HUDEP-2 (cell line): Measurements from ENCODE around the gene VPS37B.

Source experiments
- DNase-seq, 76 experiments: peaks; one replicate each; lab custom pipeline; 2025; ENCODE audit not compliant: unreplicated experiment in 76 of 76; lab: John Stamatoyannopoulos, UW

Gene VPS37B

DNA sequence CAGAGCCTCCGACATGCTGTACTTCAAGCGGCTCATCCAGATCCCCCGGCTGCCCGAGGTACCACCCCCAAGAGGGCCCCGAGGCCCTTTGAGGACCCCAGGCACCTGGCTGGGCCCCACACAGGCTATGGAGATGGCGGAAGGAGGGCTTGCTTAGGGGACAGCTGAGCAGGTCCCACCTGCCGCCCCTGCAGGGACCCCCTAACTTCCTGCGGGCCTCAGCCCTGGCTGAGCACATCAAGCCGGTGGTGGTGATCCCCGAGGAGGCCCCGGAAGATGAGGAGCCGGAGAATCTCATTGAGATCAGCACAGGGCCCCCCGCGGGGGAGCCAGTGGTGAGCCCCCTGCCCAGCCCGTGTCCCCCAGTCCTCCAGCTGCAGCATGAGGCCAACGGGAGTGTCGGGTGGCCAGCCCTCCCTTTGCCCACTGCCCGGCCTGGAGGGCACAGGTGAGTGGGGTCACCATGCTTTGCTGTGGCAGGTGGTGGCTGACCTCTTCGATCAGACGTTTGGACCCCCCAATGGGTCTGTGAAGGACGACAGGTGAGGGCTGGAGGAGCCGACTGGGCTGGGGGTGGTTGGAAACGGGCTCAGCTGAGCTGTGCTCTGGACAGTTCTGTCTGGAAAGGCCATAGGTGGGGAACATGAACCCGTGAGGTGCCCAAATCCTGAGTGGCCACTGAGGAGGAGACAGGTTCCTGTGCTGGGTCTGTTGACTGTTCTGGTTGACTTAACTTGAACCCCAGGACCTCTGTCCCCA is 40.7 kb downstream of the VPS37B start:
- DNase-seq = no peak

DNA sequence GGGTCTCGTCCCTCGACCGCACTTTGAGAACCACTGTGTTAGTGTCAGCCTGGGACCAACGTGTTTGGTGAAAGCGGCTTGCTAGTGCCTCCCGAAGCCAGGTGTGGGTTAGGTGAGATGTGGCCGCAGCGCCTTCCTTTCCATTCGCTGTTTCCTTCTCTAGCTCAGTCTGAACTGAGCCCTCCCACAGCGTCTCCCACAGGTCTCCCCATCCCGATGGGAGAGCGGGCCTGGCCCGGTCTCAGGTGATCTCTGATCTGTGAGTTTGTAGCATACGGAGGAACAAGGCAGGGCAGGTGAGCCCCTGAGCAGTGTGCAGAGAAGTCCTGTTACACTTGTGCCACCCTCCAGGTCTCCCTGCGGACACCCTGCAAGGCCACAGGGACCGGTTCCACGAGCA is 41.4 kb downstream of the VPS37B start:
- no peak for DNase-seq

DNA sequence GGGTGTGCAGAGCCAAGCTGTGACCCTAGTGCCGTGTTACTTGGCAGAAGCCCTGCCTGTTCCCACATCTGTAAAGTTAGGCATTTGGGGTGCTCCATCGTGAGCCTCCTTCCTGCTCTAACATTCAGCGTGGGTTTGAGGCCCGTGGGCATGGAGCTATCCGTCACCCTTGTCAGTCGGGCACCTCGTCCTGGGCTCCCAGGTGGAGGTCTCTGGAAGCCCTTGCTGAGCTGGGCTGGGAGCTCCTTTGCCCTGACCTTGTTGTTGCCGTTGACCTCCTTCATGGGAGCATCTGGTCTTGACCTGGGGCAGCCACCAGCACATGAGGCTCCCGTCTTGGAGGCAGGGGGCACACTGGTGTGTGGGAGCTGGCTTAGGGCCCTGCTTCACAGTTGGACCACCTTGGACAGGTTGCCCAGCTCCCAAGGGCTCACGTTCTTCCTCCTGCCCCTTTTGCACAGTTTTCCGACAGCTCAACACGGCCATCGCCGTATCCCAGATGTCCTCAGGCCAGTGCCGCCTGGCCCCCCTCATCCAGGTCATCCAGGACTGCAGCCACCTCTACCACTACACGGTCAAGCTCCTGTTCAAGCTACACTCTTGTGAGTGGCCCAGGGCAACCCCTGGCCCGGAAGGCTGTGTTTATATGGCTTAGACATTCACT is 42.2 kb downstream of the VPS37B start:
- no peak for DNase-seq

DNA sequence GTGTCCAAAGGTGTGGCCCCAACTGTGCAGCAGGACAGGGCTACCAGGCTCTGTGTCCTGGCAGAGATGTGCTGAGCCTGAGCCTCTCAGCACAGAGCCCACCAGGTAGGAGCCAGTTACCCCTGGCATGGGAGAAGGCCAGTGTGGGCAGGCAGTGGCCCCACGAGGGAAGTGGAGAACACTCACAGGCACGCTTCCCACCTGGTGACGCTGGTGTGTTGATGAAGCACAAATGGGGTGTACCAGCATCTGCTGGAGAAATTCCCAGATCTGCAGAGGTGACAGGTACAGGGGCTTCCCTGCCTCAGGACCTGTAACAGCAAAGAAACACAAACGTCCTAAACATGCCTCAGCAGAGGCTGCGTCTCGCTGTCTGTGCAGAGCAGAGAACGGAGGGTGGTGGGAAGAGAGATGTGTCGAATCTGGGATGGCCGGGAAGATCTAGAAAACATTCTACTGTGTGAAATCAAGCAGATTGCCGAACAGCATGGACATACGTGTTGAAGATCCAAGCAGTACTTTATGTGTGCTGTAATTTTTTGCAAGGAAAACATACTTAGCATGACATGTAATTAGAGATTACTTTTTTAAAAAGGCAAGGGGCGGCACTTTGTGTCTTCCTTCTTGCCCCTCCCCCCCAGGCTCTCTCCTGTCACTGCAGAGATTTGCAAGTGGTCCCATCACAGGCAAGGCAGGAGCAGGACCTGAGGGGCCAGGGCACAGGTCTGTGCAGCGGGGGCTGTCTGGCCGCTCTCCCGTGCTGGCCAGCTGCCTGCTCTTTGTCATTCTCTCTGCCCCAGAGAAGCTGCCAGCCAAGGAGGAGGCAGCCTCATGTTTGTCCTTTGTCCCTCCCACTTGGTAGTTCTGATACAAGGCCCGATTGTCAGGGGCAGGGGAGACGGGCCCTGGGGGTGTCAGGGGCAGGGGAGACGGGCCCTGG is 43.3 kb downstream of the VPS37B start:
- DNase-seq = no peak

DNA sequence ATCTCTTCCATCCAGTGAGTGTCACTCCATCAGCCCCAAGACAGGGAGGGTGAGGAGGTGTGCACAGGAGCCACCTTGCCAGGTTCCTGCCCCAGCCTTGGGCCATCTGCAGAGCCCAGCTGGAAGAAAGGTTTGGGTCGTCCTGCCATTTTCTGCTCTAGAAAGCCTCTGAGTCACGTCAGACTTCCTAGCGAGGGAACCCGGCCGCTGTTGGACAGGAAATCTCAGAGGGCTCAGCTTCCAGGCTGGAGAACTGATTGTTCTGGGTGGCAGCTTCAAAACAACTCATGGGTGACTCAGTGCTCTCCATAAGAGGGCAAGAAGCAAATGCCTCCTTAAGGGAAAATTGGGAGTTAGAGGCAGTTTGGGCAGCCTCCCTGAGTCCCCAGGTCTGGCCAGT is 44.1 kb downstream of the VPS37B start:
- no peak for DNase-seq

DNA sequence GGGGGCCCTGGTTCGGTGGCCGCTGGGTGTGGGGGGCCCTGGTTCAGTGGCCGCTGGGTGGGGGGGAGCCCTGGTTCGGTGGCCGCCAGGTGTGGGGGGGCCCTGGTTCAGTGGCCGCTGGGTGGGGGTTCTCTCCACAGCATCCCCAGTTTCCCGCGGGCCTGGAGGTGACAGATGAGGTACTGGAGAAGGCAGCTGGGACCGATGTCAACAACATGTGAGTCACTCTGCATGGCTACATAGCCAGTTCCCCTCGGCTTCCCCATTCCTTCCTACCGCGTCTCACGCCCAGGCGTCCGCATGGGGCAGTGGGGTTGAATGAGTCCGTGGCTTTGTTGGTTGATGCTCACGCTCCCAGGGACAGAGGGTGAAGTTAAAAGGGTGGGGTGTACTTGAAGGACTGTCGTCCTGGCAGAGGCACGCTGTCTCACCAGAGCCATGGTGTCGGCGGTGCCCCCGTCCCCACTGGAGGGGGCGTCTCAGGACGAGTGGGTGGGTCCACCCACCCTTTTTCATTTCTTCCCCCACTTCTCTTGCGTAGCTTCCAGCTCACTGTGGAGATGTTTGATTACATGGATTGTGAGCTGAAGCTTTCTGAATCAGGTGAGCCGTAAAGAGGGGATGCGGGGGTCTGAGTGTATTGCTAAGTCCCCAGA is 45.1 kb downstream of the VPS37B start:
- no peak for DNase-seq

DNA sequence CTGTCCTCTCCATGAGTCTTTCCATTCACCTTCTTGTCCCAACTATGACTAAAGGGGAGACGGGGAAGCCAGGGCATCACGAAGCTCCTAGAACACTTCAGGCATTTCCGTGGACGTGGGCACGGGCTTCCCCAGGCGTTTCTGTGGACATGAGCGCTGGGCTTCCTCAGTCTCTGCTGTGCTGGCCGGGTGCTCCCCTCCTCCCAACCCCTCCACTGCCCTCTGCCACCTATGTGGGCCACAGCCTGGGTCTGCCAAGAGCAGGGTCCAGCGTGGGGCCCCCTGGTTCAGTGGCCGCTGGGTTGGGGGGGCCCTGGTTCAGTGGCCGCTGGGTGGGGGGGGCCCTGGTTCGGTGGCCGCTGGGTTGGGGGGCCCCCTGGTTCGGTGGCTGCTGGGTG is 45.9 kb downstream of the VPS37B start:
- no peak for DNase-seq

DNA sequence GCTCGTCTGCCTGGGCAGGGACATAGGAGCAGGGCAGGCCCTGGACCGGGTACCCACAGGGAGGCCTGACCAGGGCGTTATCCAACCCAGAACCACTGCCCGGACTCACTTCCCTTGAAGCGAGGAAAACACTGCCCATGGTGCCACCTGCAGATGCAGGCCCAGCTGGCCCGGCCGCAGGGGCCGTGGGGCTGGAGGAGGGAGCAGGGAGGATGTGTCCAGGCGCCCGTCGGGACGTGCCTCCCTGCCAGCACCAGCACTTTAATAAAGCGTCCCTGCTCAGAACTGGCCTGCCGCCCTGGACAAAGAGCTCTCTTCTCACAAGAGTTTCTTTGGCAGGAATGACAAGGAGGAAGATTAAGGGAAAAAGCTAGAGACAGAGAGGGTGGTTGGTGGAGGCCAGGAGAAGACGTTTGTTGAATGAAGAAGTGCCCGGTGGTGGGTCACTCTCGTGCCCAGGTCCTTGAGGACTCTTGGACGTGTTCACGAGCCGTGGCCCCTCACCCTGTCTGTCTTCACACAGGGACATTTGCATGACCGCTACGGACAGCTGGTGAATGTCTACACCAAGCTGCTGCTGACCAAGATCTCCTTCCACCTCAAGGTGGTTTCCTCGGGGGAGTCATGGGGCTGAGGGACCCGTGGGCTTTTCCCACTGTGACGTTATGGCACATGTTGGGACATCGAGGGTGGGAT is 46.4 kb downstream of the VPS37B start:
- DNase-seq = no peak

DNA sequence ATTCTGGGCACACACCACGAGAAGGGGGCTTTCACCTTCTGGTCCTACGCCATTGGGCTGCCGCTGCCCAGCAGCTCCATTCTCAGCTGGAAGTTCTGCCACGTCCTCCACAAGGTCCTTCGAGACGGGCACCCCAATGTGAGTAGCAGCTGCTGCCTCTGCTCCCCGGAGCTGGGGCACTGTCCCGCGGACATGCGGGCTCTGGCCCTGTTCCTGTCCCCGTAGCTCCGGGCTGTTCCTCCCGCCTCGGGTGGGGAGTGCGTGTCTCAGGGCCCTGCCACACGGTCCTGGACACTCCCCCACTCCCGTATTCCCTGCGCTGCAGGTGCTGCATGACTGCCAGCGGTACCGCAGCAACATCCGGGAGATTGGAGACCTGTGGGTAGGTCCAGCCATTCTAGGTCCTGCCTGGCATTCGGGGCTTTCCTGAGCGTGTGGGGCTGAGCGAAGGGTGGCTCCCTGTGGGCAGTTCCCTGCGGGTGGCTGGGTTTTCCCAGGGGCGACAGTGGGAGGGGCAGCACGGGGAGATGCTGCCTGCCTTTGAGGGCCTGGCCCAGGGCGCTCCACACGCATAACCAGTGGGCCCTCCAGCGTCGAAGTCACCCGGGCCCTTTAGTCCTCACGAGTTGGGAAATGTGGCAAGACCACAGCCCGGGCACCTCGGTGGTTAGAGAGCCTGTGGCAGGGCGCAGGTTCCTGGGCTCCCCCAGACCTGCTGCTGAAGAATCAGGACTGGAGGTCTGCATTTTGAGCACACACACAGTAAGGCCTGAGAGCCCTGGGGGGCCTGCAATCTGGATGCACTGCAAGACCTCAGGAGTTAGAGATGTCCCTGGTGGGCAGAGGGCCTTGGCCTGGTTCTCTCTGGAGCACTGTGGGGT is 47.2 kb downstream of the VPS37B start:
- no peak for DNase-seq

DNA sequence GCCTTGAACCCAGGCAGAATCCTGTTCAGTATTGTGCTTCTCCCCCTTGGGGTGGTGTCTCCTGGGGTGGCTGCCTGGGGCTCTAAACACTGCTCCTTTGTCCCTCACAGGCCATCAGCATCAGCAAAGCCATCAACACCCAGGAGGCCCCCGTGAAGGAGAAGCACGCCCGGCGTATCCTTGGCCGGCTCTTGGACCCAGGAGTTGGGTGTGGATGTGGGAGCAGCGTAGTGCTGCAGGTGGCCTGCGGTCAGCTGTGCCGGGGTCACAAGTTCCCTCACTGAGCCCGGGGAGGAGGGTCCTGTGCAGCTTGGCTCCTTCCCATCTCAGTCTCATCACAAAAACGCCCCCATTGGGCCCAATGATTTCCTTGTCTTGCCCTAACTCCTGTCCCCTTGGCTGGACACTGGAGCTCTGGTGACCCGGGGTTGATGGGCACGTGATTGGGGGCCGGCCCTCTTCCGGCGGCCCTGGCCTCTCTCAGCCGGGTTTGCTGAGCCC is 48.0 kb downstream of the VPS37B start:
- DNase-seq = no peak

DNA sequence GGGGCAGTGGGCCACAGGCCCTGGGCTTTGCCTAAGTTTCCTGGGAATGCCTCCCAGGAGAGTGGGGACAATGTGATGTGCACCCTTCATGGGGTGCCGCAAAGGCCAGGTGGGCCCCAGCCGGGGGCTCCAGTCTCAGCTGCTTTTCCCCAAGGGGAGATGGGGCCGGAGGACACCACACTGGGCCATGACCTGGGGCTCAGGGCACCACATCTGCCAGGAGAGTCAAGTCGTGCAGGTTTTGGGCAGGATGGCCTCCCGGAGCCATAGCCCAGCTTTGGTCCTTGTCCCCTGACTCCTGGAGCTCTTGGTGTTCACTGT is 48.4 kb downstream of the VPS37B start:
- no peak for DNase-seq

DNA sequence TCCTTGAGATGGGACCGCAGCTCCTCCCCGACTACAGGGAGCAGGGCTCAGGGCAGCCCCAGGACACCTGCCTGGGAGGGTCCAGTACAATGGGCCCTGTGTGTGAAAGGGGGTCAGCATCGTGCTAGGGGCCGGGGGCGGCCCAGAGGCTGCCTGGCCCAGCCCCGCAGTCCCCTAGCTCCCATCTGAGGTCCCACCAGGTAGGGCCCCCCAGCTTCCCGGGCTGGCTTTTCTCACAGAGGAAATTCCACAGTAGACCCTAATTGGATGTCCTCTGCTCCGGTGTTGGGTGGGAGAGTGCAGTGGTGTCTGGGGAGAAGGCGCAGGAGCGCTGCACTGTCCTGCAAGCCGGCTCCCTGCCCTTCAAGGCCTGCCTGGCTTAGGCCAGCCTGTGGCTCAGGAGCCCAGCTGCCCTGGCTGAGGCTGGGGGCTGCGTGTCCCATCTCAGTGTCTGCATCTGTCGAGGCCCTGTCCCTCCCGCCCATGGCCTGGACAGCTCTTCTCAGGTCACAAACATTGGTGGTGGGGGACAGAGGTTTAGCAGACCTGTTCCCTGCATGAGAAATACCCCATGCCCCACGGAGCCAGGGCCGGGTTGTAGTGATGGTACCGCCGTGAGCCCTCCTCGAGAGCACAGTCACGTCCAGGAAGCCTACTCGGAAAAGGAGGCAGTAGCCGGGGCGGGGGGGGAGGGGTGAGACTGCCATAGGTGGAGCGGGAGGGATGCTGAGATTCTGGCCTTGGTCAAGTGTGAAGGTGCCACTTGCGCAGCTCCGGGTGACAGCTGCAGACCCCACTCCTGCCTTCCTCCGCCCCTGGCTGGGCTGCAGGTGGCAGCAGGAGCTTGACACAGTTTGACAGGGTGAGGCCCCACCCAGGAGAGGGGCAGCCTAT is 49.1 kb downstream of the VPS37B start:
- no peak for DNase-seq

DNA sequence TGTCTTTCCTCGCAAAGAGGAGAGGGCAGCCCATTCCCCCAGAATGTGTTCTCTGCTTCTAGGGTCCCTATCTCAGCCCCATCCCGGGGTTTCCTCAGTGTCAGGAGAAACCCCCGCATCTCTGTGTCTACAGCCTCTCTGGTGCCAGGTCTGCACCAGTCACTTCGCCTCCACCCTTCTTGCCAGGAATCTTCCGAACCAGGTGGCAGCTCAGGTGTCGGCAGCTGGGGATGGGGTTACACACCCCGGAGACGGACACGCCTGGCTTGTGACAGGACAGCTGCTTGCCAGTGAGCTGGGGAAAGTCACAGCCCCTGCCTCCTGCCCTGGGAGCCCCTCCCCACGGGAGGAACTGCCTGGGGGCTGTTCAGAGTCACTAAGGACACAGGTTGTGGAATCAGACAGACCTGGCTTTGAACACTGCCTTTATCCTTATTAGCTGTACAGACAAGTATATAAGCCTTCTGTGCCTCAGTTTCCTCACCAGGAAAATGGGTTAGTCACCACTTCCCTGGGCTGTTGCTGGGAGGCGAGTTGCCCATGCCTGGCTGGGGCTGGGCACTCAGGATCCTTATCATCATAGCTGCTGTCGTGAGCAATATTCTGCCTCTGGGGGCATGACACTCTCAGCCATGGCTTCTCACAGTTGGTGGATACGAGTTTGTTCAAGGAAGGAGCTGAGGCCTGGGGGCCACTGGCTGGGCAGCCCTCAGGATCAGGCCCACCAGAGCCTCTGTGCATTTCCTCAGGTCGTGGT is 49.9 kb downstream of the VPS37B start:
- DNase-seq = peak in 3 of 76 experiments; percentile 11 to 28 (median 25)

DNA sequence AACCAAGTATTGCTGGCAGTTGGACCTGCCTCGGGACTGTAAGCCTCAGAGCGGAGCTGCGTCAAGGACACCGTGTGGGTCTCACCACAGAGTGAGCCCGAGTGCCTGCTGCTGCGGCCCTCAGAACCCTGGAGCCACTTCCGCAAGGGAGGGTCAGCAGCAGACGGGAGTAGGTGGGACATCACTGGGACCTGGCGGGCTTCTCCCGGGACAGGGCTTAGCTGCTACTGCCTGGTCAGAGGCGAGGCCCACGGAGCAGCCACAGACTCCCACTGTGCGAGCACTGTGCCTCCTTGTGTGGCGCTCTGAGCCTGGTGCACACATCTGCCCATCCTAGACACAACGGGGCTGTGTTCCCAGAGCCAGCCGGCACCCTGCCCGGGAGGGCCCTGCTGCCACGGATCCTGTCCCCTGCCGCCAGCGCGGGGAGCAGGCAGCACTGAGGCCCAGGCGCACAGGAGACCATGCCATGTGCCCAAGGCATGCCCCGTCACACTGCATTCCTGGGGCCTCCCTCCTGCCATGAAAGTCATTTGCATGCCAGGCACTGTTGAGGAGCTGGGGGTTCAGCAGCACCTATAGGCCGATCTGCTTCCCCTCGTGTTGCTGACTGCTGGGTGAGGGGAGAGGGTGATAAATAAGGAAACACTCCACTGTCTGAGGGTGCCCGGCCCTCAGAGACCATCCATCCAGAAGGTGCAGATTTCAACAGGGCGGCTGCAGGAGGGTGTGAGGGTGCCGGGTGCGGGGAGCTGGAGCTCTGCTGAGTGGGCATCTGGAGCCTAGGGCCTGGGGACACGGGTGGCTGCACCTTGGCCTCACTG is 50.7 kb downstream of the VPS37B start:
- DNase-seq = no peak

DNA sequence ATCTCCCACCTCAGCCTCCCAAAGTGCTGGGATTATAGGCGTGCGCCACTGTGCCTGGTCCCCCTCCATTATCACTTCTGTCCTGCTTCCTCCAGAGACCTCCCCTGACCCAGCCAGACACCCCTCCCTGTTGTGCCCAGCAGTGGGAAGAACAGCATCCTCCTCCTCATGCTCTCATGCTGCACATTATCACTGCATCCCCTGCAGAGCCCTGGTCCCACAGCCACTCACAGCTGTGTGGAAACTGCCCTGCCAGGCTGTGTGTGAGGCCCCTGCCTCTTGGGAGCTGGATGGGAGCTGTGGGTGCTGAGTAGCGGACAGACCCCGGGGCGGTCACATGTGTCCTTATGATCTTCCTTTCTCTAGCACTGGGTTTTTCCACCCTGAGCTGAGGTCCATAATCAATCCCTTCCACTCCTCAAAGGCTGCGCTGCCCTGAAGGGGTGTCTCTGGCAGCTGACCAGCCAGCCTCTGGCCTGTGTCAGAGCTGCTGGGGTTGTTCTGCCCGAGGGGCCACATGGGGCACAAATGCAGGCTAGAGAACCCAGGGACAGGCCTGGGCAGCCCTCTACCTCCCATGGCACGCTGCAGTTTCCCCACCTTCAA is 51.5 kb downstream of the VPS37B start:
- DNase-seq = no peak

DNA sequence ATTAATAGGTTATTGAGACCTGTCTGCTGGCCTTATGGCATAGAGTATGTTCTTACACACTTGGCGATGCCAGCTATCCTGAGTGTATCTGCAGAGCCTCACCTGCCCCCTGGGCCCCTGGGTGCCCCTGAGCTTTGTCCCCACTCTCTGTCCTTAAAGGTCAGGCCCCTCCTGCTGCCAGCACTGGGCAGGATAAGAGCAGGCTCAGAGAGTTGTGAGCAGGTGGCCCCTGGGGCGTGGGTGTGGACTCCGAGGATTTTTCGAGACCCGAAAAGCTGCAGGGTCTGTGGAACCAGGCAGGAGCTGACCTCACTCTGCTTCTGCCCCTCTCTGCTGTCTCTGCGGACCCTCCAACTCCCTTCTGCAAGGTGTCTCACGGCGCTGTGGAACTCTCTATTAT is 52.5 kb downstream of the VPS37B start:
- no peak for DNase-seq
